Endothelial cell of umbilical vein (primary cell): ENCODE results near the gene ATP2B2. TPM values are rescaled to one million over a fixed set of nuclear protein-coding genes. Genes with fewer than 3 reads are reported as not detected.

Experiments used
- BruUV-seq: library from RNA; stranded (reverse); fragments of 400-500 nt; replicated peaks from 2 replicates; lab custom pipeline; 2021; lab: Mats Ljungman, UMichigan
- CTCF ChIA-PET: fragments of 300-600, 350-600 bp; sonication (Branson Sonifier 250); formaldehyde crosslinking; loops from one replicate; lab custom pipeline; 2021; ENCODE audit warnings: antibody characterized with exemption, inconsistent platforms; lab: Charles Lee
- POLR2A ChIA-PET: fragments of 300-600, 350-600 bp; sonication (Branson Sonifier 250); formaldehyde crosslinking; loops from one replicate; lab custom pipeline; 2021; ENCODE audit warnings: antibody characterized with exemption, inconsistent platforms; lab: Charles Lee
- DNase-seq: peaks from one replicate; pipeline ENCODE4 v3.0.0-alpha.2; 2011; ENCODE audit warnings: low read depth, low spot score
- FAIRE-seq: peaks from 2 replicates; lab custom pipeline; 2011; peaks lifted over from hg19 to GRCh38; lab: Jason Lieb, UNC
- H2AFZ ChIP-seq: 2 replicates; pipeline ENCODE4 v1.6.0; 2012; ENCODE audit warnings: low read depth, low read length, control low read depth, inconsistent platforms
- H3K27ac ChIP-seq: 2 replicates; pipeline ENCODE4 v1.5.1; 2011; ENCODE audit warnings: low read depth, mild to moderate bottlenecking, control low read depth, low read length, moderate library complexity; ENCODE audit not compliant: insufficient read depth
- H3K27me3 ChIP-seq, 2 experiments: 2 replicates each; pipeline versions ENCODE4 v1.6.0 to v1.6.1; 2011; ENCODE audit warnings: low read length in 2 of 2, mixed read lengths in 1 of 2; ENCODE audit not compliant: control insufficient read depth in 2 of 2, insufficient read depth in 2 of 2
- H3K36me3 ChIP-seq, 2 experiments: 2 replicates in 1 of 2; 3 replicates in 1 of 2; pipeline ENCODE4 v1.5.1; 2011; ENCODE audit warnings: low read length in 2 of 2, mild to moderate bottlenecking in 1 of 2, moderate library complexity in 1 of 2; ENCODE audit not compliant: control insufficient read depth in 2 of 2, insufficient read depth in 2 of 2; ENCODE audit errors: extremely low read depth in 1 of 2
- H3K4me1 ChIP-seq: 3 replicates; pipeline ENCODE4 v1.5.1; 2011; ENCODE audit warnings: mild to moderate bottlenecking, low read length; ENCODE audit not compliant: control insufficient read depth, insufficient read depth; ENCODE audit errors: extremely low read depth
- H3K4me2 ChIP-seq: 2 replicates; pipeline ENCODE4 v1.6.1; 2011; ENCODE audit warnings: low read length, control low read depth, mixed read lengths; ENCODE audit not compliant: insufficient read depth
- H3K4me3 ChIP-seq, 3 experiments: fragments of 200-600 bp in 1 of 3; sonication (generic), shearing (Covaris generic) in 1 of 3; replicated peaks in 1 of 3; 2 replicates each; pipeline ENCODE4 v1.5.1; 2011 to 2016; ENCODE audit warnings: control low read depth in 3 of 3, low read length in 3 of 3, mild to moderate bottlenecking in 2 of 3, inconsistent platforms in 1 of 3, low read depth in 1 of 3, moderate library complexity in 1 of 3; ENCODE audit not compliant: insufficient read depth in 1 of 3
- H3K79me2 ChIP-seq: 2 replicates; pipeline ENCODE4 v1.6.0; 2012; ENCODE audit warnings: low read length, inconsistent platforms; ENCODE audit not compliant: control insufficient read depth, insufficient read depth
- H3K9ac ChIP-seq: replicated peaks from 2 replicates; pipeline ENCODE3; 2011; ENCODE audit warnings: low read length, control low read depth; ENCODE audit not compliant: insufficient read depth; ENCODE audit errors: extremely low read depth
- H3K9me1 ChIP-seq: replicated peaks from 3 replicates; pipeline ENCODE4 v1.6.0; 2011; ENCODE audit warnings: mild to moderate bottlenecking, low read length; ENCODE audit not compliant: control insufficient read depth, insufficient read depth; ENCODE audit errors: extremely low read depth
- H3K9me3 ChIP-seq: replicated peaks from 2 replicates; pipeline ENCODE4 v1.5.1; 2012; ENCODE audit warnings: low read length, inconsistent platforms; ENCODE audit not compliant: control insufficient read depth, insufficient read depth
- H4K20me1 ChIP-seq: replicated peaks from 2 replicates; pipeline ENCODE3; 2011; ENCODE audit warnings: mild to moderate bottlenecking, low read length; ENCODE audit not compliant: control insufficient read depth, insufficient read depth; ENCODE audit errors: extremely low read depth
- CTCF ChIP-seq, 2 donors: IDR thresholded peaks; 1 replicate in 1 of 2; 2 replicates in 1 of 2; pipeline ENCODE4 v1.5.1; 2011; ENCODE audit warnings: low read length in 2 of 2, mild to moderate bottlenecking in 2 of 2, moderate library complexity in 2 of 2, control low read depth in 1 of 2, inconsistent platforms in 1 of 2, low read depth in 1 of 2; ENCODE audit not compliant: insufficient read depth in 1 of 2; ENCODE audit errors: extremely low read depth in 1 of 2
- EZH2 ChIP-seq: IDR thresholded peaks from 2 replicates; pipeline ENCODE4 v1.6.1; 2012; ENCODE audit warnings: borderline replicate concordance, low read depth, mild to moderate bottlenecking, moderate library complexity, low read length, inconsistent platforms; ENCODE audit not compliant: severe bottlenecking
- FOS ChIP-seq: IDR thresholded peaks from 2 replicates; pipeline ENCODE4 v1.6.1; 2011; ENCODE audit warnings: mild to moderate bottlenecking, low read length, moderate library complexity, borderline replicate concordance; ENCODE audit not compliant: insufficient read depth
- GATA2 ChIP-seq: IDR thresholded peaks from 2 replicates; pipeline ENCODE4 v1.7.0; 2011; ENCODE audit warnings: low read depth, mild to moderate bottlenecking, moderate library complexity, mixed read lengths, low read length; ENCODE audit not compliant: insufficient read length, insufficient read depth
- JUN ChIP-seq: IDR thresholded peaks from 2 replicates; pipeline ENCODE4 v1.6.1; 2011; ENCODE audit warnings: borderline replicate concordance, low read depth; ENCODE audit not compliant: insufficient read length, insufficient read depth
- MAX ChIP-seq: IDR thresholded peaks from 2 replicates; pipeline ENCODE4 v1.6.1; 2011; ENCODE audit not compliant: insufficient read depth, insufficient read length
- MYC ChIP-seq: IDR thresholded peaks from one replicate; pipeline ENCODE4 v1.6.1; 2011; ENCODE audit warnings: mild to moderate bottlenecking, low read depth, low read length
- POLR2A ChIP-seq: IDR thresholded peaks from 2 replicates; pipeline ENCODE4 v1.6.1; 2012; ENCODE audit warnings: low read depth, mild to moderate bottlenecking, control low read depth, low read length
- POLR2AphosphoS5 ChIP-seq: IDR thresholded peaks from 2 replicates; pipeline ENCODE4 v1.6.1; 2012; ENCODE audit warnings: low read depth, mild to moderate bottlenecking, control low read depth, low read length, moderate library complexity; ENCODE audit not compliant: insufficient read depth
- dilution Hi-C: fragments of 300-500 bp; cut with MboI; formaldehyde crosslinking; loops from one replicate; pipeline ENCODE4 v1.15.0; 2019; ENCODE audit warnings: low sequenced_read_pairs; ENCODE audit not compliant: extremely low pct_ligation_motif_present
- intact Hi-C: fragments of 100-400 bp; cut with micrococcal nuclease; formaldehyde crosslinking; loops from one replicate; pipeline ENCODE4 v1.10.0; 2022
- polyA plus RNA-seq, 4 experiments: library from polyadenylated mRNA; depleted of rRNA in 3 of 4; stranded (reverse) in 3 of 4; unstranded in 1 of 4; fragments of >200 nt; gene quantifications; 2 replicates each; pipeline versions ENCODE4 v1.2.1 to v1.2.3, GENCODE V29; 2011 to 2012; ENCODE audit warnings: missing spikeins in 1 of 4
- total RNA-seq: library from RNA; stranded (reverse); gene quantifications from 2 replicates; pipeline ENCODE4 v1.2.3, GENCODE V29; 2021

The ATP2B2 gene
- total and polyA plus RNA-seq, 2 donors (not counting 3 experiments of a cell fraction or from before 2014, with no cell fraction given) = not detected

GRCh38 chr3:10522646-10523303 is 17.4 kb upstream of the ATP2B2 start:
- DNase-seq = no peak
- Histone ChIP-seq H3K4me3 (no peak overlapping the region), H3K9me1 (no peaks in the 10 kb centered on the region), H3K9me3 (no peaks in the 10 kb centered on the region), H3K4me1 (no peaks in the 10 kb centered on the region), H3K36me3 (no peaks in the 10 kb centered on the region), H3K27me3 (peaks cover 0 to 1% of the 10 kb centered on the region in 2 experiments), H3K27ac (no peak overlapping the region), H3K9ac (no peak overlapping the region), H2AFZ (no peak overlapping the region), H3K79me2 (no peaks in the 10 kb centered on the region), H4K20me1 (no peaks in the 10 kb centered on the region), H3K4me2 (no peak overlapping the region)
- intact Hi-C loops = no loop called here
- CTCF ChIA-PET = no interaction called here
- dilution Hi-C loops = no loop called here
- BruUV-seq = no TSS peak
- POLR2A ChIA-PET = no interaction called here
- no peak for FAIRE-seq
- TF ChIP-seq GATA2 (no peak), POLR2A (no peak), MAX (no peak), JUN (no peak), POLR2AphosphoS5 (no peak), MYC (no peak), EZH2 (no peak), FOS (no peak), CTCF (IDR thresholded peaks at IDR 0.05; ENCODE audit: extremely low read depth in 1 of 2, insufficient read depth in 1 of 2, low read depth in 1 of 2, low read length in 2 of 2) (no peak)
